ENCODE results near the gene NOC2L.

DNA sequence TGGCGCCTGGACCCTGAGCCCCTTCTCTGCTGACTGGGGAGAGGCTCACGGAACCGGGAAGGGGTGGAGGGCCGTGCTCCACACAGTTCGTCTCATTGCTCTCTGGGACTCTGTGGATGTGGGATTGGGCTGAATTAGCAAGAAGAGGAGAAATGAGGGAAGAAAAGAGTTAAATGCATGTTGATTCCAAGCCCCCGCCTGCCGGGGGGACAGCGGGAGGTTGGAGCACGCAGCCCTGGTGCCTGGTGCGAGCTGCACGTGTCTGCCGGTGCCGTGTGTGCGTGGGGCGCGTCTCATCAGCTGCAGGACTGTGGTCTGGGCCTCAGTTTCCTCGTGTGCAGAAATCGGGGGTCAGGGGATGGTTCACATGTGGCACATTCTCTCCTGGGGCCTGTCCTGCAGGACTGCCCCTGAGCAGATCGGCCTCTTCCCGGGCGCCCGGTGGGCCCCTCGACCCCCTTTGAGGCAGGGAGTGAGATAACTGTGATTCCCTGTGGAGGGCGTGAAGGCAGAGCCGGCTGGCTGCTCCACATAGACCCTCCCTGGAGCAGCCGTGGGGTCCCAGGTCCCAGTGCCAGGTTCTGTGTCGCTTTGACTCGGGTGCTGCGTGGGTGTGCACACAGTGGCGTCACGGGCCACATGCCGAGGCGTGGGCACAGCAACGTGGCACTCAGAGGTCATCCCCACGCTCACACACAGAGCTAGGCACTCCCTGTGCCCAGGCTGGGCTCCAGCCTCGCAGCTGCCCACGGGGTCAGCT, 23.9 kb downstream of the NOC2L start:
- TF ChIP-seq, protein P1, sequence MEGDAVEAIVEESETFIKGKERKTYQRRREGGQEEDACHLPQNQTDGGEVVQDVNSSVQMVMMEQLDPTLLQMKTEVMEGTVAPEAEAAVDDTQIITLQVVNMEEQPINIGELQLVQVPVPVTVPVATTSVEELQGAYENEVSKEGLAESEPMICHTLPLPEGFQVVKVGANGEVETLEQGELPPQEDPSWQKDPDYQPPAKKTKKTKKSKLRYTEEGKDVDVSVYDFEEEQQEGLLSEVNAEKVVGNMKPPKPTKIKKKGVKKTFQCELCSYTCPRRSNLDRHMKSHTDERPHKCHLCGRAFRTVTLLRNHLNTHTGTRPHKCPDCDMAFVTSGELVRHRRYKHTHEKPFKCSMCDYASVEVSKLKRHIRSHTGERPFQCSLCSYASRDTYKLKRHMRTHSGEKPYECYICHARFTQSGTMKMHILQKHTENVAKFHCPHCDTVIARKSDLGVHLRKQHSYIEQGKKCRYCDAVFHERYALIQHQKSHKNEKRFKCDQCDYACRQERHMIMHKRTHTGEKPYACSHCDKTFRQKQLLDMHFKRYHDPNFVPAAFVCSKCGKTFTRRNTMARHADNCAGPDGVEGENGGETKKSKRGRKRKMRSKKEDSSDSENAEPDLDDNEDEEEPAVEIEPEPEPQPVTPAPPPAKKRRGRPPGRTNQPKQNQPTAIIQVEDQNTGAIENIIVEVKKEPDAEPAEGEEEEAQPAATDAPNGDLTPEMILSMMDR (IDR thresholded peaks at IDR 0.05): no peak
- TF ChIP-seq POLR2A (IDR thresholded peaks at IDR 0.05): no peak
